Renal cortex interstitium (tissue), 11 donors: Measurements from ENCODE around the gene DCDC1. TPM values are rescaled to one million over a fixed set of nuclear protein-coding genes. Genes with fewer than 3 reads are reported as not detected.
A peak's percentile ranks its signal among the peaks of the same experiment; 100 is the strongest.

Experiments used
- DNase-seq, 11 donors: peaks; one replicate each; pipeline ENCODE4 v3.0.0-alpha.2; 2013; ENCODE audit warnings: low read depth in 9 of 11, low spot score in 4 of 11; ENCODE audit errors: extremely low read depth in 1 of 11
- polyA plus RNA-seq, 3 donors: library from polyadenylated mRNA; unstranded; fragments of 120-200 nt; gene quantifications; one replicate each; pipeline ENCODE4 v1.2.1, GENCODE V29; 2013; ENCODE audit not compliant: insufficient read length in 3 of 3

Gene DCDC1
- polyA plus RNA-seq, 3 donors, result 3.3 to 5.7 (median 4.7) TPM

GRCh38 chr11:30889143-30889794, 480.3 kb downstream of the DCDC1 start:
- DNase-seq, result no peak

- peak in 3 of 11 donors; percentile 19 to 49 (median 45) for DNase-seq
Observed at GRCh38 chr11:30879322-30880005, 490.1 kb downstream of the DCDC1 start.

- no peak for DNase-seq
Observed at GRCh38 chr11:30878400-30878799, 491.1 kb downstream of the DCDC1 start.

GRCh38 chr11:30876663-30877396, 492.7 kb downstream of the DCDC1 start:
- DNase-seq, result no peak

GRCh38 chr11:30876228-30876627, 493.3 kb downstream of the DCDC1 start:
- no peak for DNase-seq

- DNase-seq, result no peak
Observed at GRCh38 chr11:30875806-30876205, 493.7 kb downstream of the DCDC1 start.

- DNase-seq, result no peak
Observed at GRCh38 chr11:30873924-30874610, 495.5 kb downstream of the DCDC1 start.

GRCh38 chr11:30868626-30869081, 500.9 kb downstream of the DCDC1 start:
- peak in 4 of 11 donors; percentile 21 to 29 (median 24) for DNase-seq

- DNase-seq, result no peak
Observed at GRCh38 chr11:30863209-30863608, 506.3 kb downstream of the DCDC1 start.

- DNase-seq, result no peak
Observed at GRCh38 chr11:30861531-30861930, 508.0 kb downstream of the DCDC1 start.

GRCh38 chr11:30861064-30861463, 508.5 kb downstream of the DCDC1 start:
- no peak for DNase-seq

- DNase-seq, result no peak
Observed at GRCh38 chr11:30860146-30860545, 509.4 kb downstream of the DCDC1 start.

- no peak for DNase-seq
Observed at GRCh38 chr11:30859669-30860068, 509.9 kb downstream of the DCDC1 start.

GRCh38 chr11:30855383-30856006, 514.0 kb downstream of the DCDC1 start:
- peak in 1 of 11 donors; percentile 17 for DNase-seq

- no peak for DNase-seq
Observed at GRCh38 chr11:30853439-30853838, 516.1 kb downstream of the DCDC1 start.

- DNase-seq, result no peak
Observed at GRCh38 chr11:30852645-30853044, 516.9 kb downstream of the DCDC1 start.

GRCh38 chr11:30852091-30852490, 517.4 kb downstream of the DCDC1 start:
- no peak for DNase-seq

GRCh38 chr11:30837252-30837651, 532.3 kb downstream of the DCDC1 start:
- no peak for DNase-seq

- DNase-seq, result no peak
Observed at GRCh38 chr11:30832831-30833230, 536.7 kb downstream of the DCDC1 start.
